ENCODE results near the gene XPR1.

- TF ChIP-seq CTCF (conservative IDR thresholded peaks at IDR 0.05; ENCODE audit: low read depth, low read length): no peak
- TF ChIP-seq EZH2 (IDR thresholded peaks at IDR 0.05; ENCODE audit: borderline replicate concordance, low read depth, low read length, poor library complexity, severe bottlenecking): no peak
These were observed 210.2 kb downstream of the XPR1 start for GRCh38 chr1:180842052-180842451.
